GM15510 (cell line): ENCODE data around the gene MBP.
A peak's percentile ranks its signal among the peaks of the same experiment; 100 is the strongest.

Source experiments
- POLR2A ChIP-seq: IDR thresholded peaks from 3 replicates; pipeline ENCODE4 v1.6.1; 2011; ENCODE audit warnings: borderline replicate concordance; ENCODE audit not compliant: insufficient read length; ENCODE audit errors: extremely low read depth

MBP gene

DNA sequence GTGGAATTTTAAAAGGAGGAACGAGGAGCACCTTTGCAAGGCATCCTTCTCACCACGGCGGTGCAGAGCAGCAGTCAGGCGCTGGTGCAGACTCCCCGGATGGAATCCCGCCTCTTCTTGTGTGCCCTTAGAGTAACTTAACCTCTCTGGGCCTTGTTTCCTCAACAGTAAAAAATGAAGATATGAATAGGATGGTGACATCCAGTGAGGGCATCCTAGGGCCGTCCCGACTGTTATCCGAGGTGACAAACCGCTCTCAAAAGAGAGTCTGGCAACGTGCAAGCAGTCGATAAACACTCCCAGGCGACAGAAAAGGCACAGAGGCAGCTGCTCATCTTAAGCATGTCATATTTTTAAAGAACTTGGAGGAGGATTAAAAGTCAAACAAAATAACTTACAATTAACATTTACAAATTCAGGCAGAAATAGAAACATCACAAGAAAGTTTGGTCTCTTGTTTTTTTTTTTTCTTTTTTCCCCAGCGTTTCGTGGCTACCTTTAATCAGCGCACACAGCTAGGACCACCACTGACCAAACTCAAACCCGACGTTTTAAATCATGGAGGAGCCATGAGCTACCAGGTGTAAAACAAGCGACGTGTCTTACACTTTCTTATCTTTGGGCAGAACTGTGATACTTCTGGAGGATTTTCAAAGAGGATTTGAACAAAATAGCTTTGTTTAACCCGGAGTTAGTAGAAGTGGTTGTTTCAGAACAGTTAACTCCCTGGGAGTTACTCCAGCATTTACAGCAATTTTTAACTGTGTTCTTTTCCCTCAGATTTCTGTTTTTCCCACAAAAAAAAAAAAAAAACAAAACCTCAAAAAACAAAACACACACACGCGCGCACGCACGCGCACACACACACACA lies 2.1 kb downstream of the MBP start:
- no peak for TF ChIP-seq POLR2A

DNA sequence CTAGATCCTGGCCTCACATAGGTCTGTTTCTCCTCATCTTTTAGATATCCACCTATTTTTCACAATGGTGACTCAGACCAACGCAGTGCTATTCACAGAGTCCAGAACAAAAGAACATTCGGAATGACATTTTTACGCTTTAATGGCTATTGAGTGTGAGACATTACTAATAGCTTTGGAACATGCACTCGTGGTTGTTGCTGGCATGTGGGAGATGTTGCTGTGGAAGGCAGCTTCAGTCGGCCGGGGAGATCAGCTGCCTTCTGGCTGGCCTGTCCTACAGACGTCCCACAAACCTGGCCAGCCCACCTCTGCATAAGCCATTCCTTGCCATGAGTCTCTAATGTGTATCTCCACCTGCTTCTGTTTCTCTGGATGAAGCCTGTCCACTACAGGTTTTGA lies 3.4 kb downstream of the MBP start:
- no peak for TF ChIP-seq POLR2A

DNA sequence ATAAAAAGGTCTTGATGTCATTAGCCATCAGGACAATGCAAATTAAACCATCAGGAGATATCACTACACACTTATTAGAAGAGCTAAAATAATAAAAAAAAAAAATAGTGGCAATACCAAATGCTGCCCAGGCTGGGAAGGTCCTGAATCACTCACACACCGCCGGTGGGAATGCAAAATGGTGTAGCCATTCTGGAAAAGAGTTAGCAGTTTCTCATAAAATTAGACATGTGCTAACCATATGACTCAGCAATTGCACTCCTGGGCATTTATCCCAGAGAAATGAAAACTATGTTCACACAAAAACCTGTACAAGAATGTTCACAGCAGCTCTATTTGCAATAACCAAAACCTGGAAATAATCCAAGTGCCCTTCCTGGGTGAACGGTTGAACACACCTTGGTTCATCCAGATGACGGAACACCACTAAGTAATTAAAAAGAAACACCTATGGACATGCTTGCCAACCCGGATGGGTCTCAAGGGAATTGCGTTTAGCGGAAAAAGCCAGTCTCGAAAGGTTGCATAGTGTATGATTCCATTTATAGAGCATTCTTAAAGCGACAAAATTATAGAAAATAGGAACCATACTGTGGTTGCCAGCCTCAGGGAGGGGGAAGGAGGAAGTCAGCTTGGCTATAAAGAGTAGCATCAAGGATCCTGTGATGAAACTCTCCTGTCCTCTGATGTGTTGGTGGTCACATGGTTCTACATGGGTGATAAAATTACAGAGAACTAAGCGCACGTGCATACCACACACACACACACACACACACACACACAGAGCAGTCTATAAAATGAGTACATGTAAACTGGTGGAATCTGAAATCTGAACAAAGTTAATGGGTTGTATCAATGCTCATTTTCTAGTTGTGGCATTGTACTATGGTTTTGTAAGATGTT lies 4.6 kb downstream of the MBP start:
- TF ChIP-seq POLR2A = no peak

DNA sequence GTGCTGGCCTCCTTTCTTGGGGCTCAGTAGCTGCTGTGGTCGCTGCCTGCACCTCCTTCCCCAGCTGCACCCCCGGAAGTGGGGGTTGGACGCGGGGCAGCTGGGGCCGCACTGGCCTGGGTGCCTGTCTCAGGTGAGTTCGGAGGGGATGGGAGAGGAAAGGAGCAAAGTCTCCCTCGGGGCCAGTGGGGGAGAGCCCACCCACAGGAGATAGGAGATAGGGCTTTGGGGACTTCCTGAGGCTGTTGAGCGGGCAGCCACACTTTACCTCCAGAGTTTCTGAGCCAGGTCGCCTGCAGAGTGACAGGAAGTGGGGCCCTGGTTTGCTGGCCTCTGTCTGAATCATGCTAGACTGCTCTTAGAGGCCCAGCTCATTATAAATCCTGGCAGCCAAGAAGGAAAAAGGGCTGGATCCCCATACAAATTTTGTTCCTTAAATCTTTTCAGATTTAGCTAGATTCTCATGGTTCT lies 8.1 kb downstream of the MBP start:
- peak; percentile 47 for TF ChIP-seq POLR2A

DNA sequence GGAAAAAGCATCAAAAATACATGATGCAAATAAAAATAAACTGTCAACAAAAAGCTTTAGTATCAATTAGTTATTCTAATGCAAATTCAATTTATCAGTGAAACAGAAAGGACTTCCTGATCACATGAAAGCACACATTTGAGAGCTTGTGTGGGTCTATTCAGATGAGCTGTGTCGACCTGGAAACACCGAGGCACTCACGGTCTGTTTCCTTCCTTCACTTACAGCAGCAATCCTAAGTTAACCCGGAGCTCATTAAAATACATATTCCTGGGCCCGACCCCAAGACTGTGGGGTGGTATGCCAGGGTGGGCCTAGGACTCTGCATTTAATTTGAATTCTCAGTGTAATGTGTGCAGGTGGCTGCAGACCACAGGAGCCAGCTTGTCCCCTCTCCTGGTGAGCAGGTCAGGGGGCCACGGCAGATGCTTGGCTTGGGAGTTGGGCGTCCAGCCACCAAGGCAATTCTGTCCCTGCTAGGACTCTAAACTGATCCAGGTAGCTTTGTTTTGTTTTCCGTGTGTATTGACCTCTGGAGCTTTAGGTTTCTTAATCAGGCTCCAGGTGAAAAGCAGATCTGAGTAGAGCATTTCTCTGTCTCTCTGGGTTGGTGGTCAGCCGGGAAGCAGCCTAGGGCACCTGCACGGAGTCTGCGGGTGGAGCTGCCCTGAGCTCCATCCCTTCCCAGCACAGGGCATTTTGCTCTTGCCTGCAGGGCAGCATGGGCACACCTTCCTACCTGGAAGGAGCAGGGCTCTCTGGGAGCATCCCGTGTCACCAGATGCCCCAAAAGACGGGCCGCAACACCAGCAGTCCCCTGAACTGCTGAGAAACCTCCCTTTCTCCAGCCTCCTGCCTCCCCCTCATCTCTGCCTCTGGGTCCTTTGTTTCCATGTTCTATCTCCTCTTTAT lies 9.0 kb downstream of the MBP start:
- no peak for TF ChIP-seq POLR2A

DNA sequence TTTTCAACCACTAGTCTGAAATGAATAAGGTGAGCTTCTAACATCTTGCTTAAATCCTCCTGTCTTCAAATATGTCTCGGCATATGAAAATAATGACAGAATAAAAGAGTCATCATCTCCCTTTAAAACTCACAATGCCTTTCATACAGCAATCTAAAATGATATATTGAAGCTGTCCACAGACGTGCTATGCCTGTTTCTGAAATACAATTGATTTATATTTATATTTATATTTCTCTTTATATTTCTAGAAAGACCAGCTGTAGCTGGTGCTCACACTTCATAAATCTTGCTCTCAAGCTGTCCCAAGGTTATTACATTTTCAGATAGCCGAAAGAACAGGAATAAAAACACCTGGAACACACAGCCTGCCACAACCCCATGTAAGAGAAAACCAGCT lies 11.1 kb downstream of the MBP start:
- no peak for TF ChIP-seq POLR2A

DNA sequence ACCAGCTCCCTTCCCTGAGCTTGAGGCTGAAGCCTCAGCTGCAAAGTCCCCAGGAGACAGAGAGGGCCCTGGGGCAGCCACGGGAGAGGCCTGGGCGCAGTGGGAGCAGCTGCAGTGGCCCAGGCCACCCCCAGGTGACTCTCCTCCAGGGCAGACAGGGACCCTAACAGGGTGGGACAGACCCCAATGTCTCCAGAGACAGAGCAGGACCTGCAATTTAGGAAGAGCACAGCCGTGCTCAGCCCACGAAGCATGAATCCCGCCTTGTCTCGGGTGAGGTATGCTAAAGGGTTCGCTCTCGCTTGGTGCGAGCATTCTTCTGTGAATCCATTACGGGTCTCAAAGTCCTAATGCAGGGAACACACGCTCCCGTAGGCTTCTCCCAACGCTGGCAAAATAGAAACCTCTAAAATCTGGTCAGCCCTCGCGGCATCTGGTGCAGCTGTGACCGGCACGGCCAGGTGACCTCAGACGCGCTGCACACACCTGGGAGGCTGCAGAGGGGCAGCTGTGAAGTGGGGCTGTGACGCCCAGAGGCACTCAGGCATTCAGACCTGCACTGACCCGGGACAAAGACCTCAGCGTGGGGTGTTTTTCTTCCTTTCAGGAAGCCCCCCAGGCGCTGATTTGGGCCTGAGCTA lies 12.6 kb downstream of the MBP start:
- TF ChIP-seq POLR2A = no peak

DNA sequence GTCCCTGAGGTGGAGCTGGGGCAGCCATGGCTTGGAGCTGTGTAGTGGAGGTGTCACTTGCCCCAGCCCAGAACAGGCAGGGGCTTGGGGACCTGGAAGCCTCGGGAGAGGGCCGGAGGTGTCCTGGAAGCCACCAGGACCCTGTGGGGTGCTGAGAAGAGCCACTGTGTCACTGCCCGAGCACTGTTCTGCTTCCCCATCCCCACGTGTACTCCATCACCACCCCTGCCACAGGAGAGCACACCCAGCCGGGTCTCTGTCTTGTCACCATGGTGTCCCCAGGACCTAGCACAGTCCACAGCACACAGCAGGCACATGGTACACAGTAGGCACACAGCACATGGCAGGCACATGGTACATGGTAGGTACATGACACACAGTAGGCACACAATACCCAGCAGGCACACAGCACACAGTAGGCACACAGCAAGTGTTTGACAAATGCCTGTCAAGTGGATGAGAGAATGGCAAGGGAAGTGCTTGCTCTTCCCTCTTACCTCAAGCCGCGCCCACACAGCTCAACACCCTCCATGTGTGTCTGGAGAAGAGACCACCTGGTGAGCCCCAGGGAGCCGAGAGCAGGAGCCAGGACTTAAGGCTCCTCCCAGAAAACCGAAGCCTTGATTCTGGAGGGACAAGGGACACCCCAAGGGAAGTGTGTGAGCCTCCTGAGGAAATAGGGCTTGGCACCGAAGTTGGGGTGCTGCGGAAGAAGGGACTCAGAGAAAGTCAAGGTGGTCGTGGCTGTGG lies 13.3 kb downstream of the MBP start:
- no peak for TF ChIP-seq POLR2A

DNA sequence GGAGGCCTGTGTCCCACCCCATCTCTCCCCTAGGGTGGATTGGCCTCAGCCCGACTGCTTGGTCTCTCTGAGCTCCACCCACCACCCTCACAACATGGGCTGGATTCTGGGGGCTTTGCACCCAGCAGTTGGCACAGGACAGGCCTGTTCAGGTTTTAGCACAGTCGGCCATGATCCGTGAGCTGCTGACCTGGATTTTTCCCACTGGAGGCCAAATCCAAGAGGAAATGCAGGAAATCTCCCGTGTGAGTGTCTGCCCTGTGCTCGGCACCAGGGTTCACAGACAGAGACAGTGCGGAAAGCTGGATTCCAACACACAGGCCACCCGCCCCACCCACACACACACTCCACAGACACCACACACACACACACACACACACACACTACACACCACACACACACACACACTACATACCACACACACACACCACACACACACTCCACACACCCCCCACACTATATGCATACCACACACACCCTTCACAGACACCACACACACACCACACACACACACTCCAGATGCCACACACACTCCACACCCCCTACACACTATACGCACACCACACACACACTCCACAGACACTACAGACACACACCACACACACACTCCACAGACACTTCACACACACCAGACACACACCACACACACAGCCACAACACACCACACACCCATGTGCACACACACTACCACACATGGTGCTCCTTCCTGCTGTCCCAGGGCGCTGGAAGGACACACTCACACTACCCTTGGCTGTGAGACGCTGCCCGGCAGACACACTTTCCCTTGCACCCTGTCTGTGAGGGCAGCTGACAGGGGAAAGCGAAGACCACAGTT lies 14.1 kb downstream of the MBP start:
- no peak for TF ChIP-seq POLR2A

DNA sequence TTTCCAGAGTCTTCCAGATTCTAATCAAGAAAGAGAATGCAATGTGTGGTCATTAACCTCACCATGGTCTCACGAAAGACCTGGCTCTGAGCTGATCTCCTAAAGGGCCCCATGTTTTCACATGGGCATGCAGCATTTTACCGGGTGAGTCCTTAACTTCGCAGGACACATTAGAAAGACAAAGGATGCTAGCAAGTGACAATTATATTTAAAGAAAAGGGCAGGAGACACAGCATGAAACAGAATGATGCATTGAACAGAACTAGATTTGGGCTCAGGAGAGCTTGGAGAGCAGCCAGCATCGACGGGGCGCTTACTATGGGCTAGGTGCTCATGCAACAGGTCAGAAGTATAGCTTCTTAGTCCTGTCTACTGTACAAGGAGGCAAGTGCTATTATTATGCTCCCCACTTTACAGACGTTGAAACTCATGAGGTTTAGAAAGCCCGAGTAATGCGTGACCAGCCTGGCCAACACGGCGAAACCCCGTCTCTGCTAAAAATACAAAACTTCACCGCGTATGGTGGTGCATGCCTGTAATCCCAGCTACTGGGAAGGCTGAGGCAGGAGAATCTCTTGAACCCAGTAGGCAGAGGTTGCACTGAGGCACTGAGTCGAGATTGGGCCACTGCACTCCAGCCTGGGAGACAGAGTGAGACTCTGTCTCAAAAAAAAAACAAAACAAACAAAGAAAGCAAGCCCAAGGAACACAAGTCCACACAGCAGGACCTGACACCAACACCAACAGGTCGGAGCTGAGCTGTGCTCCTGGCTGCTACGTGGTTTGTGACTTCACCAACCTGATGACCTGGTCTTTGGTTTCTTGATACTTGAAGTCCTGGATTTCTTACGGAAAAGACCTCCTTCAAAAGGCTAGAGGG lies 16.1 kb downstream of the MBP start:
- TF ChIP-seq POLR2A = no peak

DNA sequence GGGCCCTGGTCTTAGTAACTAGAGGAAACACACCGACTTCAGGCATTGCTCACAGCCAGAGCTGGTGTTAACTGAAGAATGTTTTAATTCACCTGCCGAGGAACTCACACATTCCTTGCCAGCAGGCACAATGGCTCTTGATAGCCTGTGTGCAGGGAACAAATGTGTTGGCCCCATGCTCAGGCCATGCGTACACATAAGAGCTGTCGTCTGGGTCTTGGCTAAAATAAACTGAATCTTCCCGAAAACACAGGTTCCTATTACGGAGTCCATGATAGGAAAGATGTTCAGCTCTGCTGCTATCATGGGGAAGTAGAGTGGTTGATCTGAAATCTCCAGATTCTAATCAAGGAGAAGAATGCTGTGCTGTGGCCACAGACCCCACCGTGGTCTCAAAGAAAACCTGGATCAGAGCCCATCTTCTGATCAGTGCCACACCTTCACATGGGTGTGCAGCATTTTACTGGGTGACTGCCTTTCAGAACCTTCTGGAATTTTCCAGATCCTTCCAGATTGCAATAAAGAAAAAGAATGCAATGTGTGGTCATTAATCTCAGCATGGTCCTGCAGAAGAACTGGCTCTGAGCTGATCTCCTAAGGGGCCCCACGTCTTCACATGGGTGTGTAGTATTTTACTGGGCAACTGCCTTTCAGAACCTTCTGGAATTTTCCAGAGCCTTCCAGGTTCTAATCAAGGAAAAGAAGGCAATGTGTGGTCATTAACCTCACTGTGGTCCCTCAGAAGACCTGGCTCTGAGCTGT lies 17.2 kb downstream of the MBP start:
- TF ChIP-seq POLR2A = no peak
